HEK293 (cell line): Measurements from ENCODE around the gene PAX4.

Experiments used
- HOXD13 ChIP-seq: sonication (generic); formaldehyde crosslinking; IDR thresholded peaks from 2 replicates; pipeline ENCODE4 v1.8.0; 2022; ENCODE audit warnings: missing genetic modification reagents, borderline replicate concordance
- RBAK ChIP-seq: fragments of 450-650 bp; formaldehyde crosslinking; IDR thresholded peaks from 2 replicates; pipeline ENCODE4 v1.5.1; 2016; ENCODE audit warnings: missing biosample characterization, missing genetic modification characterization
- REST ChIP-seq: fragments of 450-650 bp; formaldehyde crosslinking; IDR thresholded peaks from 2 replicates; pipeline ENCODE4 v1.5.1; 2016; ENCODE audit warnings: missing biosample characterization, missing genetic modification characterization
- SETDB1 ChIP-seq: IDR thresholded peaks from one replicate; pipeline ENCODE4 v1.6.1; 2017; ENCODE audit warnings: mild to moderate bottlenecking, low read length, moderate library complexity, mixed read lengths; ENCODE audit not compliant: insufficient read length
- ZBTB10 ChIP-seq: fragments of 450-650 bp; formaldehyde crosslinking; IDR thresholded peaks from 2 replicates; pipeline ENCODE4 v1.5.1; 2016; ENCODE audit warnings: missing biosample characterization, missing genetic modification characterization
- ZBTB44 ChIP-seq: fragments of 450-650 bp; IDR thresholded peaks from 2 replicates; pipeline ENCODE4 v1.5.1; 2018; ENCODE audit warnings: missing biosample characterization, mild to moderate bottlenecking, missing genetic modification characterization
- ZBTB8A ChIP-seq: fragments of 450-650 bp; formaldehyde crosslinking; IDR thresholded peaks from 2 replicates; pipeline ENCODE4 v1.5.1; 2016; ENCODE audit warnings: missing biosample characterization, missing genetic modification characterization
- ZEB2 ChIP-seq: fragments of 450-650 bp; formaldehyde crosslinking; IDR thresholded peaks from 2 replicates; pipeline ENCODE4 v1.5.1; 2016; ENCODE audit warnings: missing biosample characterization, missing genetic modification characterization
- ZFP69B ChIP-seq: fragments of 450-650 bp; formaldehyde crosslinking; IDR thresholded peaks from 2 replicates; pipeline ENCODE4 v1.5.1; 2016; ENCODE audit warnings: missing biosample characterization, missing genetic modification characterization
- ZNF311 ChIP-seq: fragments of 450-650 bp; formaldehyde crosslinking; IDR thresholded peaks from 2 replicates; pipeline ENCODE4 v1.5.1; 2017; ENCODE audit warnings: missing biosample characterization, missing genetic modification characterization, borderline replicate concordance
- ZNF335 ChIP-seq: fragments of 450-650 bp; formaldehyde crosslinking; conservative IDR thresholded peaks from 2 replicates; pipeline ENCODE4 v1.5.1; 2016; ENCODE audit warnings: missing biosample characterization, missing genetic modification characterization
- ZNF558 ChIP-seq: fragments of 450-650 bp; formaldehyde crosslinking; IDR thresholded peaks from 2 replicates; pipeline ENCODE4 v1.5.1; 2016; ENCODE audit warnings: missing biosample characterization, missing genetic modification characterization
- TF ChIP-seq, protein P1 (sequence below): fragments of 450-650 bp; formaldehyde crosslinking; IDR thresholded peaks from 2 replicates; pipeline ENCODE4 v1.5.1; 2016; ENCODE audit warnings: missing biosample characterization, missing genetic modification characterization
- TF ChIP-seq, protein P2 (sequence below): fragments of 450-650 bp; formaldehyde crosslinking; IDR thresholded peaks from 2 replicates; pipeline ENCODE4 v1.5.1; 2016; ENCODE audit warnings: missing biosample characterization, missing genetic modification characterization, low read depth

DNA sequence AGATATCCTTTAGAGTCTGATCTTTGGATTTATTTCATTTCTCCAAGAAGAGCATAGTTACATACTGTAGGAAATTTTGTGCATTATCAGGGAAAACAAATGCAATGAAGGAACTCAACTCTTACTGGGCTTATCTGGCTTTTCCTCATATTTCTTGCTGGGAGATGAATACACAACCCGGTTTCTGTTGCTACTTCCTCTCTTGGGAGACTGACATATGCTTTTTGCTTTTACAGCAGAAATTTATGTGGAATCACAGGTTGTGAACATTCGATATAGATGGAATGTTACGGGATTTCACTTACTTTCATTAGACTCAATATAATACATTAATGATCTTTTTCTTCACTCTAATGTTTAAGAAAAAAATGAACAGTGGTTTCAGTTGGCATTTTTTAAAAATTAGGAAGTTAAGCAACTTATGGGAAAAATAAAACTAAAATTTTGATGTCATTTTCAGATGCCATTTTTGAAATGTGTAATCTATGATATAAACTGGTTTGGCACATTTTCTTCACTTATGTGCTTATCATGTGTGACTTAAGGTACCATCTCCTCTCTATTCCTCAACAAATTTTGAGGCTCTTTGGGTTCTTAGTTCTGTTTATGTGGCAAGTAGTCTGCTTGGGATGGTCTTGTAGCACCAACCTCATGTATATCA, 41.2 kb upstream of the PAX4 start:
- TF ChIP-seq, protein P1, sequence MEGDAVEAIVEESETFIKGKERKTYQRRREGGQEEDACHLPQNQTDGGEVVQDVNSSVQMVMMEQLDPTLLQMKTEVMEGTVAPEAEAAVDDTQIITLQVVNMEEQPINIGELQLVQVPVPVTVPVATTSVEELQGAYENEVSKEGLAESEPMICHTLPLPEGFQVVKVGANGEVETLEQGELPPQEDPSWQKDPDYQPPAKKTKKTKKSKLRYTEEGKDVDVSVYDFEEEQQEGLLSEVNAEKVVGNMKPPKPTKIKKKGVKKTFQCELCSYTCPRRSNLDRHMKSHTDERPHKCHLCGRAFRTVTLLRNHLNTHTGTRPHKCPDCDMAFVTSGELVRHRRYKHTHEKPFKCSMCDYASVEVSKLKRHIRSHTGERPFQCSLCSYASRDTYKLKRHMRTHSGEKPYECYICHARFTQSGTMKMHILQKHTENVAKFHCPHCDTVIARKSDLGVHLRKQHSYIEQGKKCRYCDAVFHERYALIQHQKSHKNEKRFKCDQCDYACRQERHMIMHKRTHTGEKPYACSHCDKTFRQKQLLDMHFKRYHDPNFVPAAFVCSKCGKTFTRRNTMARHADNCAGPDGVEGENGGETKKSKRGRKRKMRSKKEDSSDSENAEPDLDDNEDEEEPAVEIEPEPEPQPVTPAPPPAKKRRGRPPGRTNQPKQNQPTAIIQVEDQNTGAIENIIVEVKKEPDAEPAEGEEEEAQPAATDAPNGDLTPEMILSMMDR: no peak
- TF ChIP-seq ZBTB8A (tag by site-specific recombination): no peak
- TF ChIP-seq ZFP69B: no peak
- TF ChIP-seq HOXD13 (CRISPR knock-in tag): no peak
- no peak for TF ChIP-seq ZBTB10 (tag by site-specific recombination)
- TF ChIP-seq ZNF311 (tag by site-specific recombination): no peak
- no peak for TF ChIP-seq ZEB2 (tag by site-specific recombination)
- no peak for TF ChIP-seq RBAK
- no peak for TF ChIP-seq ZNF335 (tag by site-specific recombination)
- TF ChIP-seq ZBTB44 (tag by site-specific recombination): no peak
- no peak for TF ChIP-seq SETDB1
- TF ChIP-seq REST (tag by site-specific recombination): no peak
- TF ChIP-seq, protein P2, sequence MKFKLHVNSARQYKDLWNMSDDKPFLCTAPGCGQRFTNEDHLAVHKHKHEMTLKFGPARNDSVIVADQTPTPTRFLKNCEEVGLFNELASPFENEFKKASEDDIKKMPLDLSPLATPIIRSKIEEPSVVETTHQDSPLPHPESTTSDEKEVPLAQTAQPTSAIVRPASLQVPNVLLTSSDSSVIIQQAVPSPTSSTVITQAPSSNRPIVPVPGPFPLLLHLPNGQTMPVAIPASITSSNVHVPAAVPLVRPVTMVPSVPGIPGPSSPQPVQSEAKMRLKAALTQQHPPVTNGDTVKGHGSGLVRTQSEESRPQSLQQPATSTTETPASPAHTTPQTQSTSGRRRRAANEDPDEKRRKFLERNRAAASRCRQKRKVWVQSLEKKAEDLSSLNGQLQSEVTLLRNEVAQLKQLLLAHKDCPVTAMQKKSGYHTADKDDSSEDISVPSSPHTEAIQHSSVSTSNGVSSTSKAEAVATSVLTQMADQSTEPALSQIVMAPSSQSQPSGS: no peak
- TF ChIP-seq ZNF558 (tag by site-specific recombination): no peak
